CD8-positive, alpha-beta memory T cell (primary cell): ENCODE data around the gene KDM6B. TPM values are rescaled to one million over a fixed set of nuclear protein-coding genes. Genes with fewer than 3 reads are reported as not detected.

Source experiments
- CTCF ChIA-PET: fragments of 350-600 bp; sonication (Branson Sonifier 250); formaldehyde crosslinking; loops from one replicate; lab custom pipeline; 2021; ENCODE audit warnings: antibody characterized with exemption; lab: Charles Lee
- POLR2A ChIA-PET: fragments of 350-600 bp; sonication (Branson Sonifier 250); formaldehyde crosslinking; loops from one replicate; lab custom pipeline; 2021; ENCODE audit warnings: antibody characterized with exemption; lab: Charles Lee
- DNase-seq, 5 donors: peaks; one replicate each; pipeline versions ENCODE4 v3.0.0 to v3.0.0-alpha.2; 2020 to 2022; ENCODE audit warnings: mixed read lengths in 1 of 5
- H3K27ac ChIP-seq: one replicate; pipeline ENCODE4 v1.7.0; 2013; ENCODE audit warnings: low read depth, mild to moderate bottlenecking, low read length, moderate library complexity
- H3K27me3 ChIP-seq: 2 replicates; pipeline ENCODE4 v1.7.0; 2013; ENCODE audit warnings: low read length, mild to moderate bottlenecking; ENCODE audit not compliant: insufficient read depth, poor library complexity, severe bottlenecking
- H3K36me3 ChIP-seq: 2 replicates; pipeline ENCODE4 v1.7.0; 2013; ENCODE audit warnings: mild to moderate bottlenecking, low read length, moderate library complexity; ENCODE audit not compliant: insufficient read depth
- H3K4me1 ChIP-seq: 2 replicates; pipeline ENCODE4 v1.7.0; 2013; ENCODE audit warnings: mild to moderate bottlenecking, low read length, moderate library complexity; ENCODE audit not compliant: insufficient read depth
- H3K4me3 ChIP-seq: 2 replicates; pipeline ENCODE4 v1.7.0; 2013; ENCODE audit warnings: mild to moderate bottlenecking, low read length
- H3K9me3 ChIP-seq: 2 replicates; pipeline ENCODE4 v1.7.0; 2013; ENCODE audit warnings: mild to moderate bottlenecking, low read length
- H3K27ac Mint-ChIP-seq, 8 donors: one replicate each; pipeline ENCODE4 v1.8.0; 2020 to 2021; ENCODE audit warnings: mixed read lengths in 8 of 8, mild to moderate bottlenecking in 6 of 8, inconsistent platforms in 3 of 8, moderate library complexity in 3 of 8
- H3K27me3 Mint-ChIP-seq, 2 donors: one replicate each; pipeline ENCODE4 v1.8.0; 2020 to 2021; ENCODE audit warnings: mixed read lengths in 2 of 2, mild to moderate bottlenecking in 1 of 2, moderate library complexity in 1 of 2
- H3K36me3 Mint-ChIP-seq, 3 donors: one replicate each; pipeline ENCODE4 v1.8.0; 2020 to 2021; ENCODE audit warnings: mixed read lengths in 3 of 3, inconsistent platforms in 1 of 3, mild to moderate bottlenecking in 1 of 3
- H3K4me1 Mint-ChIP-seq, 3 donors: one replicate each; pipeline ENCODE4 v1.8.0; 2020 to 2021; ENCODE audit warnings: mixed read lengths in 3 of 3, inconsistent platforms in 1 of 3, mild to moderate bottlenecking in 1 of 3
- H3K4me3 Mint-ChIP-seq, 7 donors: one replicate each; pipeline ENCODE4 v1.8.0; 2020 to 2021; ENCODE audit warnings: mixed read lengths in 7 of 7, mild to moderate bottlenecking in 6 of 7, moderate library complexity in 4 of 7, inconsistent platforms in 2 of 7
- H3K9me3 Mint-ChIP-seq, 5 donors: one replicate each; pipeline ENCODE4 v1.8.0; 2020 to 2022; ENCODE audit warnings: mixed read lengths in 5 of 5, mild to moderate bottlenecking in 3 of 5, moderate library complexity in 2 of 5, inconsistent platforms in 1 of 5
- polyA plus RNA-seq: library from polyadenylated mRNA; unstranded; fragments of 300-500 nt; fragmentation: Illumina TruSeq; gene quantifications from one replicate; pipeline ENCODE4 v1.2.3, GENCODE V29; 2021
- total RNA-seq, 2 experiments: library from RNA; stranded (reverse); gene quantifications; one replicate each; pipeline ENCODE4 v1.2.3, GENCODE V29; 2021

KDM6B gene
- total and polyA plus RNA-seq, 3 experiments from 2014 or later, result 1.2 to 89.7 (median 84.2) TPM

DNA sequence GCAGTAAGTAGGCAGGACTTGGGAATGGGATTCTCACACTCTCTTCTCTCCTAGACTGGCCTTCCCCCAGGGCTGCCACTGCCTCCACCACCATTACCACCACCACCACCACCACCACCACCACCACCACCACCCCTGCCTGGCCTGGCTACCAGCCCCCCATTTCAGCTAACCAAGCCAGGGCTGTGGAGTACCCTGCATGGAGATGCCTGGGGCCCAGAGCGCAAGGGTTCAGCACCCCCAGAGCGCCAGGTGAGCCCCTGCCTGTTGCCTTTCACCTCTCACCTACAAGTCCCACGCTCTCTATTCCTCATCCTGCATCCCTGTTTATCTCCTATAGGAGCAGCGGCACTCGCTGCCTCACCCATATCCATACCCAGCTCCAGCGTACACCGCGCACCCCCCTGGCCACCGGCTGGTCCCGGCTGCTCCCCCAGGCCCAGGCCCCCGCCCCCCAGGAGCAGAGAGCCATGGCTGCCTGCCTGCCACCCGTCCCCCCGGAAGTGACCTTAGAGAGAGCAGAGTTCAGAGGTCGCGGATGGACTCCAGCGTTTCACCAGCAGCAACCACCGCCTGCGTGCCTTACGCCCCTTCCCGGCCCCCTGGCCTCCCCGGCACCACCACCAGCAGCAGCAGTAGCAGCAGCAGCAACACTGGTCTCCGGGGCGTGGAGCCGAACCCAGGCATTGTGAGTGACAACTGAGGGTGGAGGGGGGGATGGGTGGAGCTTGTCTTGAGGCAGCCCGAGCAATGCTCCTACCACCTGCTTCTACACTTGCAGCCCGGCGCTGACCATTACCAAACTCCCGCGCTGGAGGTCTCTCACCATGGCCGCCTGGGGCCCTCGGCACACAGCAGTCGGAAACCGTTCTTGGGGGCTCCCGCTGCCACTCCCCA is 13.0 kb downstream of the KDM6B start:
- peak overlapping the region in 7 of 8 donors; percentile 35 to 99 (median 88) for H3K27ac Mint-ChIP-seq

DNA sequence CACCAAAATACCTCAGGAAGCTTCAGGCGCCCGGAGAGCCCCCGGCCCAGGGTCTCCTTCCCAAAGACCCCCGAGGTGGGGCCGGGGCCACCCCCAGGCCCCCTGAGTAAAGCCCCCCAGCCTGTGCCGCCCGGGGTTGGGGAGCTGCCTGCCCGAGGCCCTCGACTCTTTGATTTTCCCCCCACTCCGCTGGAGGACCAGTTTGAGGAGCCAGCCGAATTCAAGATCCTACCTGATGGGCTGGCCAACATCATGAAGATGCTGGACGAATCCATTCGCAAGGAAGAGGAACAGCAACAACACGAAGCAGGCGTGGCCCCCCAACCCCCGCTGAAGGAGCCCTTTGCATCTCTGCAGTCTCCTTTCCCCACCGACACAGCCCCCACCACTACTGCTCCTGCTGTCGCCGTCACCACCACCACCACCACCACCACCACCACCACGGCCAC is 14.1 kb downstream of the KDM6B start:
- H3K27me3 ChIP-seq, result no peaks in the 10 kb centered on the region
- Mint-ChIP-seq H3K4me3 (peak overlapping the region in 2 of 7 donors; percentile 37 to 52), H3K36me3 (peaks cover 0 to 82% (median 0%) of the 10 kb centered on the region in 3 donors), H3K27ac (peak overlapping the region in 3 of 8 donors; percentile 36 to 84 (median 77)), H3K4me1 (peaks cover 23 to 47% (median 27%) of the 10 kb centered on the region in 3 donors), H3K27me3 (peaks cover 0 to 7% of the 10 kb centered on the region in 2 donors), H3K9me3 (no peaks in the 10 kb centered on the region)
- H3K36me3 ChIP-seq, result peaks cover 4% of the 10 kb centered on the region
- POLR2A ChIA-PET, result interaction anchor here (0.6 to 0.9 kb wide), 2 partner anchors 9 to 264 kb away, joined by 4 read pairs; partner anchors contain the start of genes CYB5D1 and NAA38
- H3K4me3 ChIP-seq, result no peak overlapping the region
- H3K27ac ChIP-seq, result no peak overlapping the region
- no peaks in the 10 kb centered on the region for H3K9me3 ChIP-seq
- H3K4me1 ChIP-seq, result peaks cover 32% of the 10 kb centered on the region
- no peak for DNase-seq
- CTCF ChIA-PET, result no interaction called here

More for the DNA sequence above, 13.0 kb downstream of the KDM6B start:
- DNase-seq, result peak in 1 of 5 donors; percentile 46
- peak overlapping the region in 4 of 7 donors; percentile 8 to 69 (median 36) for H3K4me3 Mint-ChIP-seq
- H3K36me3 Mint-ChIP-seq, result peaks cover 0 to 79% (median 0%) of the 10 kb centered on the region in 3 donors
- no peaks in the 10 kb centered on the region for H3K9me3 ChIP-seq
- H3K9me3 Mint-ChIP-seq, result peaks cover 0 to 3% (median 0%) of the 10 kb centered on the region in 5 donors
- peaks cover 4% of the 10 kb centered on the region for H3K36me3 ChIP-seq
- ChIA-PET POLR2A (no interaction called here), CTCF (interaction anchor here (3.5 kb wide), 1 partner anchor 12 kb away, joined by 28 read pairs; the partner anchor contains the start of gene KDM6B)
- H3K27me3 ChIP-seq, result no peaks in the 10 kb centered on the region
- H3K27me3 Mint-ChIP-seq, result peaks cover 0 to 14% of the 10 kb centered on the region in 2 donors
- H3K4me1 ChIP-seq, result peaks cover 29% of the 10 kb centered on the region
- peaks cover 28 to 51% (median 33%) of the 10 kb centered on the region in 3 donors for H3K4me1 Mint-ChIP-seq
- H3K4me3 ChIP-seq, result no peak overlapping the region
- no peak overlapping the region for H3K27ac ChIP-seq

GRCh38 chr17:7848739-7849129 is 14.7 kb downstream of the KDM6B start:
- Mint-ChIP-seq H3K4me1 (peaks cover 21 to 47% (median 24%) of the 10 kb centered on the region in 3 donors), H3K27me3 (peaks cover 0 to 4% of the 10 kb centered on the region in 2 donors), H3K4me3 (no peak overlapping the region), H3K9me3 (no peaks in the 10 kb centered on the region), H3K27ac (no peak overlapping the region), H3K36me3 (peaks cover 0 to 77% (median 0%) of the 10 kb centered on the region in 3 donors)
- CTCF ChIA-PET, result interaction anchor here (3.5 kb wide), 1 partner anchor 14 kb away, joined by 69 read pairs; the partner anchor contains the start of gene KDM6B
- H3K9me3 ChIP-seq, result no peaks in the 10 kb centered on the region
- H3K27ac ChIP-seq, result no peak overlapping the region
- no peaks in the 10 kb centered on the region for H3K27me3 ChIP-seq
- no peak for DNase-seq
- POLR2A ChIA-PET, result no interaction called here
- no peak overlapping the region for H3K4me3 ChIP-seq
- H3K36me3 ChIP-seq, result peaks cover 4% of the 10 kb centered on the region
- peaks cover 32% of the 10 kb centered on the region for H3K4me1 ChIP-seq

DNA sequence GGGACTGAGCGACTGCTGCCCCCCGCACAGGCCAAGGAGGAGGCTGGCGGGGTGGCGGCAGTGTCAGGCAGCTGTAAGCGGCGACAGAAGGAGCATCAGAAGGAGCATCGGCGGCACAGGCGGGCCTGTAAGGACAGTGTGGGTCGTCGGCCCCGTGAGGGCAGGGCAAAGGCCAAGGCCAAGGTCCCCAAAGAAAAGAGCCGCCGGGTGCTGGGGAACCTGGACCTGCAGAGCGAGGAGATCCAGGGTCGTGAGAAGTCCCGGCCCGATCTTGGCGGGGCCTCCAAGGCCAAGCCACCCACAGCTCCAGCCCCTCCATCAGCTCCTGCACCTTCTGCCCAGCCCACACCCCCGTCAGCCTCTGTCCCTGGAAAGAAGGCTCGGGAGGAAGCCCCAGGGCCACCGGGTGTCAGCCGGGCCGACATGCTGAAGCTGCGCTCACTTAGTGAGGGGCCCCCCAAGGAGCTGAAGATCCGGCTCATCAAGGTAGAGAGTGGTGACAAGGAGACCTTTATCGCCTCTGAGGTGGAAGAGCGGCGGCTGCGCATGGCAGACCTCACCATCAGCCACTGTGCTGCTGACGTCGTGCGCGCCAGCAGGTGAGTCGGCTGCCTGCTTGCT is 15.2 kb downstream of the KDM6B start:
- Histone ChIP-seq H3K36me3 (peaks cover 4% of the 10 kb centered on the region), H3K27me3 (no peaks in the 10 kb centered on the region), H3K27ac (no peak overlapping the region), H3K4me3 (no peak overlapping the region), H3K4me1 (peaks cover 30% of the 10 kb centered on the region), H3K9me3 (no peaks in the 10 kb centered on the region)
- Mint-ChIP-seq H3K4me3 (peak overlapping the region in 3 of 7 donors; percentile 24 to 73 (median 48)), H3K36me3 (peaks cover 0 to 77% (median 2%) of the 10 kb centered on the region in 3 donors), H3K27ac (peak overlapping the region in 2 of 8 donors; percentile 63 to 91), H3K27me3 (peaks cover 0 to 2% of the 10 kb centered on the region in 2 donors), H3K4me1 (peaks cover 18 to 43% (median 21%) of the 10 kb centered on the region in 3 donors), H3K9me3 (no peaks in the 10 kb centered on the region)
- CTCF ChIA-PET, result interaction anchor here (3.5 kb wide), 1 partner anchor 14 kb away, joined by 69 read pairs; the partner anchor contains the start of gene KDM6B
- DNase-seq, result peak in 1 of 5 donors; percentile 49
- POLR2A ChIA-PET, result no interaction called here

DNA sequence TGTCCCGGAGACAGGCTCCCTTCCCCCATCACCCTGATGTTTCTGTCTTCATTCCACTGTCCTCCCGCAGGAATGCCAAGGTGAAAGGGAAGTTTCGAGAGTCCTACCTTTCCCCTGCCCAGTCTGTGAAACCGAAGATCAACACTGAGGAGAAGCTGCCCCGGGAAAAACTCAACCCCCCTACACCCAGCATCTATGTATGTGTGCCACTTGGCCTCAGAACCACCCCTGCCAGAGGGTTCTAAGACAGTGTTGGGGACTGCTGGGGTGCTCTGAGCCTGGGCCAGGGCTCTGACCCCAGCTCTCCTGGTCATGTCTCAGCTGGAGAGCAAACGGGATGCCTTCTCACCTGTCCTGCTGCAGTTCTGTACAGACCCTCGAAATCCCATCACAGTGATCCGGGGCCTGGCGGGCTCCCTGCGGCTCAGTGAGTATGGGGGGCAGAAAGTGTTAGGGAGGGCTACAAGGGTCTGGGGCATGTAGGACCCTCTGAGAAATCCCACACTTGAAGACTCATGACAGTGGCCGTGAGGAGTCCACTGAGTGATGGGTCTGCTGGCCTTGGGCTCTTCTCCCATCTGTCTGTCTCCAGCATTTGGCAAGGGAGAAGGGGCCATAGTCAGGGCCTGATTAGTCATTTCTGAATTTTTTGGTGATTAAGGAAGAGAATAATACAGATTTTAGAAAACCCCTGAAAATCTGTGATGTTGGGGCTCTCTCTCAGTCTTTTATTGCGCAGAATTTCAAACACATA is 15.9 kb downstream of the KDM6B start:
- Histone ChIP-seq H3K27ac (no peak overlapping the region), H3K36me3 (peaks cover 4% of the 10 kb centered on the region), H3K4me1 (peaks cover 24% of the 10 kb centered on the region), H3K4me3 (no peak overlapping the region), H3K9me3 (no peaks in the 10 kb centered on the region), H3K27me3 (no peaks in the 10 kb centered on the region)
- peaks cover 0 to 2% of the 10 kb centered on the region in 2 donors for H3K27me3 Mint-ChIP-seq
- peak overlapping the region in 2 of 7 donors; percentile 24 to 73 for H3K4me3 Mint-ChIP-seq
- H3K4me1 Mint-ChIP-seq, result peaks cover 16 to 38% (median 18%) of the 10 kb centered on the region in 3 donors
- H3K27ac Mint-ChIP-seq, result peak overlapping the region in 7 of 8 donors; percentile 21 to 91 (median 70)
- POLR2A ChIA-PET, result no interaction called here
- no peak for DNase-seq
- peaks cover 0 to 72% (median 2%) of the 10 kb centered on the region in 3 donors for H3K36me3 Mint-ChIP-seq
- H3K9me3 Mint-ChIP-seq, result no peaks in the 10 kb centered on the region
- CTCF ChIA-PET, result interaction anchor here (1.4 to 3.5 kb wide), 6 partner anchors 15 to 140 kb away, joined by 4 to 69 read pairs (median 8); partner anchors contain the start of gene KDM6B

DNA sequence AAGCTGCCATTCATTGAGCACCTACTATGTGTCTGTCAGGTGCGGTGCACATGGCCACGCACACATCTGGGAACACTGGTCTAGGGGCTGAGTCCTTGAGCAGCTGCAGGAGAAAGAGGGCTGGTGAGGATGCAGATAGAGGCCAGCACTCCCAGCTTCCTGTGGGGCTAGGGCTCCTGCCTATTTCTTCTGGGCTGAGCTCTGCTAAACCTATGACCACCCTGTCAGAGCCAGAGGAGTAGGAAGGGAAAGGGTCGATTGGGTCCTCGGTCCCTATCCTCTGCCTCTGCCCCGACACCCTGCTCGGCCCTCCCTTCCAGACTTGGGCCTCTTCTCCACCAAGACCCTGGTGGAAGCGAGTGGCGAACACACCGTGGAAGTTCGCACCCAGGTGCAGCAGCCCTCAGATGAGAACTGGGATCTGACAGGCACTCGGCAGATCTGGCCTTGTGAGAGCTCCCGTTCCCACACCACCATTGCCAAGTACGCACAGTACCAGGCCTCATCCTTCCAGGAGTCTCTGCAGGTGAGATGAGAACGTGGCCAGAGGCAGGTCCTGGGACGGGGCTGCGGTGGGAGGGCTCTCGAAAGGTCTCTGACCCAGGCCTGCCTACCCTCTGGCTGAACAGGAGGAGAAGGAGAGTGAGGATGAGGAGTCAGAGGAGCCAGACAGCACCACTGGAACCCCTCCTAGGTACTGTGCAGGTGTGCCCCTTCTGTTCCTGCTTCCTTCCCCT is 16.9 kb downstream of the KDM6B start:
- H3K27ac ChIP-seq, result no peak overlapping the region
- Mint-ChIP-seq H3K4me3 (peak overlapping the region; percentile 36 to 84 (median 74)), H3K4me1 (peaks cover 11 to 32% (median 12%) of the 10 kb centered on the region in 3 donors), H3K27ac (peak overlapping the region; percentile 71 to 95 (median 86)), H3K36me3 (peaks cover 0 to 72% (median 2%) of the 10 kb centered on the region in 3 donors), H3K9me3 (no peaks in the 10 kb centered on the region), H3K27me3 (peaks cover 0 to 2% of the 10 kb centered on the region in 2 donors)
- peaks cover 4% of the 10 kb centered on the region for H3K36me3 ChIP-seq
- peak overlapping the region; percentile 64 for H3K4me3 ChIP-seq
- no peaks in the 10 kb centered on the region for H3K27me3 ChIP-seq
- peak in 1 of 5 donors; percentile 47 for DNase-seq
- H3K4me1 ChIP-seq, result peaks cover 20% of the 10 kb centered on the region
- H3K9me3 ChIP-seq, result no peaks in the 10 kb centered on the region
- CTCF ChIA-PET, result interaction anchor here (0.8 to 3.5 kb wide), 17 partner anchors 8 to 194 kb away, joined by 3 to 69 read pairs (median 5); partner anchors contain the start of gene KDM6B
- POLR2A ChIA-PET, result interaction anchor here (1.2 kb wide), 1 partner anchor 16 kb away, joined by 8 read pairs; no protein-coding TSS in a partner anchor
